Prostate gland (tissue), 2 donors: ENCODE data around the gene DENND1B.

ENCODE experiments used
- POLR2A ChIP-seq: fragments of 450-650 bp; IDR thresholded peaks from one replicate; pipeline ENCODE4 v1.6.1; 2016; ENCODE audit warnings: antibody characterized with exemption, mild to moderate bottlenecking
- POLR2AphosphoS5 ChIP-seq: sonication (generic); formaldehyde crosslinking; IDR thresholded peaks from one replicate; pipeline ENCODE4 v1.6.1; 2017; ENCODE audit warnings: antibody characterized with exemption
- TF ChIP-seq, protein P1 (sequence below), 4 experiments: fragments of 200-600 bp in 2 of 4; fragments of 450-650 bp in 2 of 4; sonication (generic) in 2 of 4; IDR thresholded peaks; 1 replicate in 3 of 4; 2 replicates in 1 of 4; pipeline ENCODE4 v1.5.1; 2016 to 2019; ENCODE audit warnings: antibody characterized with exemption in 4 of 4, mild to moderate bottlenecking in 2 of 4, moderate library complexity in 2 of 4

DNA sequence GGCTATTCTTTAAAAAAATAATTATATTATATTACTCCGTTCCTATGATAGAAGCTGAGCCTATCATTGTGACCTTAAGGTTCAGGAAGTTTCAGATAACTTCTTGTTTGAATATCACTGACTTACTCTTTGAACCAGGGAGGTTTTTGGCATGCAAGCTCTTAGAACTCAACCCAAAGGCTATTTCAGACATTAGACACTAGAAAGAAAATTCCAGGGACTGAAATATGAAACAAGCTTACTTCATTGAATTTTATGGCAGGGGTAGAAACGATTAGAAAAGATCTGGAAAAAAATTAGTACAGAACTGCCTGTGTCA is 159.6 kb downstream of the DENND1B start:
- TF ChIP-seq, protein P1, sequence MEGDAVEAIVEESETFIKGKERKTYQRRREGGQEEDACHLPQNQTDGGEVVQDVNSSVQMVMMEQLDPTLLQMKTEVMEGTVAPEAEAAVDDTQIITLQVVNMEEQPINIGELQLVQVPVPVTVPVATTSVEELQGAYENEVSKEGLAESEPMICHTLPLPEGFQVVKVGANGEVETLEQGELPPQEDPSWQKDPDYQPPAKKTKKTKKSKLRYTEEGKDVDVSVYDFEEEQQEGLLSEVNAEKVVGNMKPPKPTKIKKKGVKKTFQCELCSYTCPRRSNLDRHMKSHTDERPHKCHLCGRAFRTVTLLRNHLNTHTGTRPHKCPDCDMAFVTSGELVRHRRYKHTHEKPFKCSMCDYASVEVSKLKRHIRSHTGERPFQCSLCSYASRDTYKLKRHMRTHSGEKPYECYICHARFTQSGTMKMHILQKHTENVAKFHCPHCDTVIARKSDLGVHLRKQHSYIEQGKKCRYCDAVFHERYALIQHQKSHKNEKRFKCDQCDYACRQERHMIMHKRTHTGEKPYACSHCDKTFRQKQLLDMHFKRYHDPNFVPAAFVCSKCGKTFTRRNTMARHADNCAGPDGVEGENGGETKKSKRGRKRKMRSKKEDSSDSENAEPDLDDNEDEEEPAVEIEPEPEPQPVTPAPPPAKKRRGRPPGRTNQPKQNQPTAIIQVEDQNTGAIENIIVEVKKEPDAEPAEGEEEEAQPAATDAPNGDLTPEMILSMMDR (IDR thresholded peaks at IDR 0.05): no peak
- TF ChIP-seq POLR2A (no peak), POLR2AphosphoS5 (no peak)
